Tibial nerve (tissue), 4 donors: ENCODE measurements around the gene TPRX2.

Experiments
- CTCF ChIP-seq, 5 experiments: fragments of 200-600 bp in 3 of 5; fragments of 450-650 bp in 2 of 5; sonication (generic) in 3 of 5; IDR thresholded peaks; one replicate each; pipeline ENCODE4 v1.5.1; 2016 to 2019; ENCODE audit warnings: antibody characterized with exemption in 5 of 5, mild to moderate bottlenecking in 3 of 5, moderate library complexity in 2 of 5
- EP300 ChIP-seq, 2 donors: sonication (generic); formaldehyde crosslinking; IDR thresholded peaks; one replicate each; pipeline ENCODE4 v1.6.1; 2017; ENCODE audit warnings: antibody characterized with exemption in 2 of 2, mild to moderate bottlenecking in 1 of 2
- POLR2A ChIP-seq, 2 donors: fragments of 450-650 bp; IDR thresholded peaks; one replicate each; pipeline ENCODE4 v1.6.1; 2017; ENCODE audit warnings: antibody characterized with exemption in 2 of 2, mild to moderate bottlenecking in 2 of 2, moderate library complexity in 2 of 2

- TF ChIP-seq EP300 (IDR thresholded peaks at IDR 0.05) = no peak
- TF ChIP-seq CTCF (IDR thresholded peaks at IDR 0.05) = no peak
- no peak for TF ChIP-seq POLR2A (IDR thresholded peaks at IDR 0.05)
Measured at GRCh38 chr19:47897861-47898260, 38.8 kb downstream of the TPRX2 start.
